H1 (cell line): ENCODE measurements around the gene ZBP1. TPM values are rescaled to one million over a fixed set of nuclear protein-coding genes. Genes with fewer than 3 reads are reported as not detected.

Source experiments
- E2F6 ChIP-seq: IDR thresholded peaks from 2 replicates; pipeline ENCODE4 v1.6.1; 2012; ENCODE audit warnings: inconsistent platforms
- HDAC2 ChIP-seq, 2 experiments: fragments of 300-600 bp in 1 of 2; sonication (generic) in 1 of 2; IDR thresholded peaks; 2 replicates each; pipeline ENCODE4 v1.6.1; 2011 to 2012; ENCODE audit warnings: low read depth in 2 of 2, low read length in 2 of 2, mild to moderate bottlenecking in 2 of 2, moderate library complexity in 2 of 2, borderline replicate concordance in 1 of 2, inconsistent platforms in 1 of 2
- TBP ChIP-seq: IDR thresholded peaks from 2 replicates; pipeline ENCODE4 v1.6.1; 2011; ENCODE audit warnings: low read depth, low read length, improper control_type of control experiment
- polyA plus RNA-seq, 7 experiments: library from polyadenylated mRNA; depleted of rRNA in 3 of 7; stranded (reverse) in 5 of 7; unstranded in 2 of 7; fragments of >200 nt in 5 of 7; fragments of 200-250 nt in 2 of 7; gene quantifications; 1 replicate in 5 of 7; 2 replicates in 1 of 7; 4 replicates in 1 of 7; pipeline versions ENCODE4 v1.2.1 to v1.2.3, GENCODE V29; 2011 to 2013; ENCODE audit warnings: missing spikeins in 2 of 7, mixed read lengths in 2 of 7
- total RNA-seq: library from RNA; stranded (reverse); fragmentation: NEBNext Ultra II Directional; extraction: Animal tissue kit (Norgen Biotek cat#: 25700); gene quantifications from 2 replicates; pipeline ENCODE4 v1.2.1, GENCODE V29; 2021

The ZBP1 gene
- total and polyA plus RNA-seq, 2 of the 8 experiments (the other 6 are each of a cell fraction or from before 2014, with no cell fraction given) = not detected

GRCh38 chr20:57573894-57574293 is 46.3 kb downstream of the ZBP1 start (continued):
- TF ChIP-seq TBP (0 out of 2 replicates have a peak, but pooled peaks have one; percentile 12), HDAC2 (IDR thresholded peaks at IDR 0.05; ENCODE audit: borderline replicate concordance in 1 of 2, low read depth in 2 of 2, low read length in 2 of 2) (no peak), E2F6 (no peak)
- TF ChIP-seq, all 59 proteins: peak for 5
